HG03442 (cell line): Measurements from ENCODE around the gene PRICKLE2.

Experiments used
- ATAC-seq: cut with Tn5 transposase; IDR thresholded peaks from one replicate; pipeline ENCODE4 v1.9.1; 2021; ENCODE audit warnings: mild to moderate bottlenecking, moderate library complexity; ENCODE audit not compliant: unreplicated experiment

Gene PRICKLE2

GRCh38 chr3:64220161-64220914 lies 4.9 kb downstream of the PRICKLE2 start:
- no peak for ATAC-seq

- no peak for ATAC-seq
These were observed 6.5 kb downstream of the PRICKLE2 start for GRCh38 chr3:64218746-64219145.

GRCh38 chr3:64218329-64218728 lies 6.9 kb downstream of the PRICKLE2 start:
- ATAC-seq, result no peak

GRCh38 chr3:64216274-64217147 lies 8.8 kb downstream of the PRICKLE2 start:
- no peak for ATAC-seq

GRCh38 chr3:64215559-64215958 lies 9.7 kb downstream of the PRICKLE2 start:
- no peak for ATAC-seq

GRCh38 chr3:64215103-64215502 lies 10.2 kb downstream of the PRICKLE2 start:
- ATAC-seq, result no peak

GRCh38 chr3:64214381-64215018 lies 10.8 kb downstream of the PRICKLE2 start:
- ATAC-seq, result no peak

GRCh38 chr3:64213962-64214379 lies 11.3 kb downstream of the PRICKLE2 start:
- ATAC-seq, result no peak

GRCh38 chr3:64213224-64213878 lies 11.9 kb downstream of the PRICKLE2 start:
- no peak for ATAC-seq

DNA sequence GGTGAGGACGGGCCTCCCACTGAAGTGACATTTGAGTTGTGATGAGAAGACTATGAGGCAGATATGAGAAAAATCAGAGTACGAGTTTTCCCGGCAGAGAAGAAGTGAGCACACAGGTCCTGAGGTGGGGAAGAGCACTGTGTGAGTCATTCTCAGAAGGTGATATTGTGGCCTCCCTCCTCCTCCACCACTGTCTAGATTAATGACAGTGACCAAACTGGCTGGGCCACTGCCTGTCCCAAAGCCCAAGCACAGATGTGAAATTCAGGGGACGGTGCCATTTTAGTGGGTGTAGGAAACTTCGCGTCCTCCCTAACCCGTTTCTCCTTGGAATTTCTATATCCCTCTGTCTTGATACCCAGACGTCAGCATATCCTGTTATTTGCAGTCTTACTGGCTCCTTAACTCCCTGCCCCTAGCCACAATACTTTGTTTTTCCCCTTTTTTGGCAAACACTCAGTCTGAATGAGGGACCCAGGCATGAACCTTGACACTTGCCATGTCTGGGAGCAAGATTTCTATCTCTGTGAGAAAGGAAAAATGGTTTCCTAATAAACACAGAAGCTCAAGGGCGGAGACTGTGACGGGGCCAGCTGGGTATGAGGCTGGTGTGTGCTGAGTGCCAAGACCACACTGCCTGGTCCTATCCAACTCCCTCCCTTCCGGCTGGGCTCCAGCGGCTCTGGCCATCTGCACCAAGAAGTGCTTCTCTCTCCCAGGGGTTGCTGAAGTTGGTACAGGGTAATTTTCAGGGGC lies 15.2 kb downstream of the PRICKLE2 start:
- no peak for ATAC-seq

DNA sequence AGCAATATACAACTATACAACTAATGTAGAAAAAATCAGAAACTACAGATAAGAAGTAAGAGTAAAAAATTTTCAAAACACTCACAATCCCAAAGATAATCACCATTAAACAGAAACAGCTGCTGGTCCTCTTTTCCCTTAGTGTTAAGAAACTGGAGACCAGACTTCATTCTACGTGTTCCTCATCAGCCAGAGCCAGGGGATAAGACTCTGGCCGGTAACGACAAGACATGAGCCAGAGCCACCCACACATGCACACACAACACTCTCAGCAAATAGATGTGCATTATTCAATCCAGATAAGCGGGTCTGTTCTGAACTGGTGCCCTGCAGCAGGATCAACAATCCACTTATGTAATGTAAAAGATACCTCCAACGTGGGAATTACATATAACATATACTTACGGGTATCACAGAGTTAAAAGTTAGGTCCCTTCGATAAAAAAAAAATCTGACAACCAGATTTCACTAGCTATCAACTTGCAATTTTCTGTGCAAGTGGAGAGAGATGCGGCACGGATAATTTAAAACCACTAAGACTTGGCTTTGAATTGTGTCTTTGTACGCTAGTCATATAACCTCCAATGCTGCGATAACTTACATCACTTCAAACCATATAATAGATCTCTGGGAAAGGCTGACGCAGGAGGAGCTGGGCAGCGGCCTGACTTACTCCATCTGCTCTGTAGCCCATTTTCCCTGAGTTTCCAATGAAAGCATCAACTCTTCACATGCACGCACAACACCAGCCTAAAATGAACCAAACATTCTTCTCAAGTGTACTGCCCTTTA lies 17.8 kb downstream of the PRICKLE2 start:
- ATAC-seq, result no peak

GRCh38 chr3:64203969-64204908 lies 21.0 kb downstream of the PRICKLE2 start:
- ATAC-seq, result no peak

DNA sequence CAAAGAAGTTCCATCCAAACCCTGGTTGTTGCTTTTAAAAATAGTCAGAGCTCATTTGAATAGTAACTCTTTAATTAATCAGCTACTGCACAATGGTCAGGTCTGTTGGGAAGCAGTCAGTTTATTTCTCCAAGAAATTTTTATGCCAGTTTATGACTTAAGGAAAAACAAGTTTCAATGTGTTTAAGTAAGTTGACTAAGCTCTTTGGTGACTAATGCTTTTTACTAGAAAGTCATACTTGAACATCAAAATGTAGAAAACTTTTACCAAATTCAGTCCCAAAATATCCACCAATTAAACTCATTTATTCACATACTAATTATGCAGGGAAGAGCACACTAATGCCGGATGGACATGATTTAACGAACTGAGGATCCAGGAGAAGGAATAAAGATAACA lies 22.1 kb downstream of the PRICKLE2 start:
- ATAC-seq, result no peak

DNA sequence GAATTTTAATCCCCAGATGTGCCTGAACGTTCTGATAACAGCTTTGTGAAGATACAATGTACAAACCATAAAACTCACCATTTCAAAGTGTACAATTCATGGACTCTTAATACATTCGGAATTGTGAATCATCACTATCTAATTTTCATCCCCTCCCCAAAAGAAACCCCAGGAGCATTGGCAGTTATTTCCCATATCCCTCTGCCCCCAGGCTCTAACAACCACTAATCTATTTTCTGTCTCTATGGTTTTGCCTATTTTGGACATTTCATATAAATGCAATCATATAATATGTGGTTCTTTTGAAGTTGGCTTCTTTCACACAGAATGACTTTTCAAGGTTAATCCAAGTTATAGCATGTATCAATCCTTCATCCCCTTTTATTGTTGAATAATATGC lies 25.3 kb downstream of the PRICKLE2 start:
- ATAC-seq, result no peak

GRCh38 chr3:64196236-64196929 lies 28.9 kb downstream of the PRICKLE2 start:
- no peak for ATAC-seq

DNA sequence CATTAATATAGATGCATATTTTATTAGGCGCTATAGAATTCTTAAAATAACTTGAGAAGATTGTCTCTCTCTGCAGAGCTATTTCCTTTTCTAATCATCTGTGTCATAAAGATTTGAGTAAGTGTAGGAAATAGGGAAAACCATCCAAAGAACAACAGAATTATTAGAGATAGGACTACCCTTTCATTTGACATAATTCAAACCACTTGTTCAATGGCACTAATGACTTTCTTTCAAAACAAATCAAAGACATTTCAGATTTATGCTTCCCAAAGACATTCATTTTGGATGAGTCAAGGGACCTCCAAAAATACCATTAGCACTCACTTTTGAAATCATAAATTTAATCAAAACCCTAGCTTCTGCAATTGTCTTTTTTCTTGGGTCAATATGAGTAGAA lies 29.5 kb downstream of the PRICKLE2 start:
- no peak for ATAC-seq

DNA sequence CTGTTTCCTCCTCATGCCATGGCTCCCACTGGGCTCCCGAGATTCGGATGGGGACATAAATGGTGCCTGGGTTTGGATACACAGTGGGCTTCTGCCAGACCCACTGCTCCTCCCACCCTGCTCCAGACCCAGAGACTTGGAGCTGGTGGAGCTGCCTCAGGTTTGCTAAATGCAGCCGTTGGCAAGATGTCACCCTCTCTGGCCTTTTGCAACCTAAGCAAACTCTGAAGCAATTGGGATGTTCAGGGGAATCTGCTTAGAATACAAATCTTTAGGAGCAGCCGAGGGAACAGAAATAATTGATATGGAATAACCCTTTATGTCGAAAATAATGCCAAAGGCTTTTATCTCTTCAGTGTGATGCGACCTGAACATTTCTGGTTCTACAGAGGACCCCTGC lies 33.4 kb downstream of the PRICKLE2 start:
- ATAC-seq, result no peak
